ENCODE data around the gene DHFR2.
A peak's percentile ranks its signal among the peaks of the same experiment; 100 is the strongest.

The DHFR2 gene

DNA sequence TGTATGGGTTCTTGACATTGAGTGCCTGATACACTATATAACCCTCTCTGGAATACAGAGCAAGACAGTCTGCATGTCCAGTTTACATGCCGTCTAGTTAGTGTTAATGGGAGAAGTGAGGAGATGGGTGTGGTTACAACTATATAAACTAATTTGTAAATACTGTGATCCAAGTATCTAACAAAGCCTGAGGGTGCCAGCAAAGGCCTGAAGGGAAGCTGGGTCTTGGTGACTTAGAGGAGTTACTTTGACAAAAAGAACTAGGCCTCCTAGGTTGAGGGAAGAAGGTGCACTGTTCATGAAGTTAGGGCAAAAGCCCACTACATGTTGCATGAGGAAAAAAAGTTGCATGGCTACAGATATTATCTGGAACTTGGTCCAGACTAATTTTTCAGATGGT is 2.4 kb upstream of the DHFR2 start (continued):
- TF ChIP-seq, protein P1, sequence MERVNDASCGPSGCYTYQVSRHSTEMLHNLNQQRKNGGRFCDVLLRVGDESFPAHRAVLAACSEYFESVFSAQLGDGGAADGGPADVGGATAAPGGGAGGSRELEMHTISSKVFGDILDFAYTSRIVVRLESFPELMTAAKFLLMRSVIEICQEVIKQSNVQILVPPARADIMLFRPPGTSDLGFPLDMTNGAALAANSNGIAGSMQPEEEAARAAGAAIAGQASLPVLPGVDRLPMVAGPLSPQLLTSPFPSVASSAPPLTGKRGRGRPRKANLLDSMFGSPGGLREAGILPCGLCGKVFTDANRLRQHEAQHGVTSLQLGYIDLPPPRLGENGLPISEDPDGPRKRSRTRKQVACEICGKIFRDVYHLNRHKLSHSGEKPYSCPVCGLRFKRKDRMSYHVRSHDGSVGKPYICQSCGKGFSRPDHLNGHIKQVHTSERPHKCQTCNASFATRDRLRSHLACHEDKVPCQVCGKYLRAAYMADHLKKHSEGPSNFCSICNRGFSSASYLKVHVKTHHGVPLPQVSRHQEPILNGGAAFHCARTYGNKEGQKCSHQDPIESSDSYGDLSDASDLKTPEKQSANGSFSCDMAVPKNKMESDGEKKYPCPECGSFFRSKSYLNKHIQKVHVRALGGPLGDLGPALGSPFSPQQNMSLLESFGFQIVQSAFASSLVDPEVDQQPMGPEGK (CRISPR knock-in tag; IDR thresholded peaks at IDR 0.05; ENCODE audit: borderline replicate concordance) = no peak
- no peak for TF ChIP-seq ZNF565 (CRISPR knock-in tag; conservative IDR thresholded peaks at IDR 0.05; ENCODE audit: low read depth)

DNA sequence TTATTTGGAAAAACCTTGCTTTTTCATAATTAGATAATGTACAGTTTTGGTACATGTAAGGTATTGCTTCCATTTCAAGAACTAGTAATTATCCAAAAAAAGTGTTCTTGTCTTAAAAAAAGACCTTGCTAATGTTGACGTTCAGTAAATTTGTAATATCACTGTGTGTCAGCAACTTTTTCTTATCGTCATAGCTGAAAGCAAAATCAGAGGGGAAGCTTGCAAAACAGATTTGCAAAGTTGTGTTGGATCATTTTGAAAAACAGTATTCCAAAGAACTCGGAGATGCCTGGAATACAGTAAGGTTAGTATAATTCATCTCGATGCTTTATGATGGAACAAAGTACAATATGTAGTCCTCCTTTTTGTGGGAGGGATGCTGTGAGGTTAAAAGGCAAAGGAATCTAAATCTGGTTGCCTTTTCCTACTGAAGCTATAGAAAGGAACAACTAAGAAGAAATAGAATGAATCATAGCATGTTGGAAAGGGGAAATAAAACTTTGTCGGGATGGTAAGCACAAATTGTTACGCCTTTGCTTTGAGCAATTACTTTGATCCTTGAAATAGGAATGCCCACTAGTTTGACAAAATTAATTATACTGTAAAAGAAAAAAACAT is 1.6 kb upstream of the DHFR2 start:
- TF ChIP-seq CSDC2 (CRISPR knock-in tag; IDR thresholded peaks at IDR 0.05) = no peak
- TF ChIP-seq TOX (CRISPR knock-in tag; IDR thresholded peaks at IDR 0.05; ENCODE audit: borderline replicate concordance) = no peak
- TF ChIP-seq, protein P2, sequence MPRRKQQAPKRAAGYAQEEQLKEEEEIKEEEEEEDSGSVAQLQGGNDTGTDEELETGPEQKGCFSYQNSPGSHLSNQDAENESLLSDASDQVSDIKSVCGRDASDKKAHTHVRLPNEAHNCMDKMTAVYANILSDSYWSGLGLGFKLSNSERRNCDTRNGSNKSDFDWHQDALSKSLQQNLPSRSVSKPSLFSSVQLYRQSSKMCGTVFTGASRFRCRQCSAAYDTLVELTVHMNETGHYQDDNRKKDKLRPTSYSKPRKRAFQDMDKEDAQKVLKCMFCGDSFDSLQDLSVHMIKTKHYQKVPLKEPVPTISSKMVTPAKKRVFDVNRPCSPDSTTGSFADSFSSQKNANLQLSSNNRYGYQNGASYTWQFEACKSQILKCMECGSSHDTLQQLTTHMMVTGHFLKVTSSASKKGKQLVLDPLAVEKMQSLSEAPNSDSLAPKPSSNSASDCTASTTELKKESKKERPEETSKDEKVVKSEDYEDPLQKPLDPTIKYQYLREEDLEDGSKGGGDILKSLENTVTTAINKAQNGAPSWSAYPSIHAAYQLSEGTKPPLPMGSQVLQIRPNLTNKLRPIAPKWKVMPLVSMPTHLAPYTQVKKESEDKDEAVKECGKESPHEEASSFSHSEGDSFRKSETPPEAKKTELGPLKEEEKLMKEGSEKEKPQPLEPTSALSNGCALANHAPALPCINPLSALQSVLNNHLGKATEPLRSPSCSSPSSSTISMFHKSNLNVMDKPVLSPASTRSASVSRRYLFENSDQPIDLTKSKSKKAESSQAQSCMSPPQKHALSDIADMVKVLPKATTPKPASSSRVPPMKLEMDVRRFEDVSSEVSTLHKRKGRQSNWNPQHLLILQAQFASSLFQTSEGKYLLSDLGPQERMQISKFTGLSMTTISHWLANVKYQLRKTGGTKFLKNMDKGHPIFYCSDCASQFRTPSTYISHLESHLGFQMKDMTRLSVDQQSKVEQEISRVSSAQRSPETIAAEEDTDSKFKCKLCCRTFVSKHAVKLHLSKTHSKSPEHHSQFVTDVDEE (CRISPR knock-in tag; IDR thresholded peaks at IDR 0.05) = no peak
- TF ChIP-seq TCF4 (CRISPR knock-in tag; IDR thresholded peaks at IDR 0.05; ENCODE audit: borderline replicate concordance) = no peak
- no peak for TF ChIP-seq ZNF565 (CRISPR knock-in tag; conservative IDR thresholded peaks at IDR 0.05; ENCODE audit: low read depth)
- no peak for TF ChIP-seq POU6F1 (CRISPR knock-in tag; IDR thresholded peaks at IDR 0.05; ENCODE audit: borderline replicate concordance, low read depth)
- no peak for TF ChIP-seq PPARA (CRISPR knock-in tag; IDR thresholded peaks at IDR 0.05; ENCODE audit: borderline replicate concordance)
- TF ChIP-seq ZFP3 (CRISPR knock-in tag; IDR thresholded peaks at IDR 0.05) = no peak
- no peak for TF ChIP-seq GLIS3 (CRISPR knock-in tag; IDR thresholded peaks at IDR 0.05)
- TF ChIP-seq ZNF8 (CRISPR knock-in tag; IDR thresholded peaks at IDR 0.05) = no peak
- TF ChIP-seq ZNF70 (CRISPR knock-in tag; IDR thresholded peaks at IDR 0.05) = no peak
- no peak for TF ChIP-seq ZFP30 (CRISPR knock-in tag; IDR thresholded peaks at IDR 0.05)
- TF ChIP-seq ZC3H10 (CRISPR knock-in tag; IDR thresholded peaks at IDR 0.05) = no peak
- no peak for TF ChIP-seq BACH2 (CRISPR knock-in tag; IDR thresholded peaks at IDR 0.05; ENCODE audit: borderline replicate concordance)
- TF ChIP-seq ESRRG (CRISPR knock-in tag; IDR thresholded peaks at IDR 0.05) = no peak
- no peak for ATAC-seq

DNA sequence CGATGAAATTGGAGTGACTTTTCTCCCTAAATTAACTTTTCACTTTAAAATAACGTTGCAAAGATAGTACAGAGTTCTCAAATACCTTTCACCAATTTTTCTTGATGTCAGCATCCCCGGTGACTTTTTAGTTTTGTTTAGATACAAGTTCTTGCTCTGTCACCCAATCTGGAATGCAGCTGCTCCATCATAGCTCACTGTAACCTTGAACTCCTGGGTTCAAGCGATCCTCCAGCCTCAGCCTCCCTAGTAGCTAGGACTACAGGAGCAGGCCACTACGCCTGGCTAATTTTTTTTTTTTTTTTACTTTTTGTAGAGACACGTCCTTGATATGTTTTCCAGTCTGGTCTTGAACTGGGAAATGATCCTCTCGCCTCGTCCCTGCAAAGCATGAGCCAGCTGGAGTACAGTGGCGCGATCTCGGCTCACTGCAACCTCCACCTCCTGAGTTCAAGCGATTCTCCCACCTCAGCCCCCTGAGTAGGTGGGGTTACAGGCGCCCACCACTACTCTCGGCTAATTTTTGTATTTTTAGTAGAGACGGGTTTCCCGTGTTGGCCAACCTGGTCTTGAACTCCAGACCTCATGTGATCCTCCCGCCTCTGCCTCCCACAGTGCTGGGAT is 892 bp upstream of the DHFR2 start:
- TF ChIP-seq OSR1 (CRISPR knock-in tag; IDR thresholded peaks at IDR 0.05) (no peak), CREB5 (CRISPR knock-in tag; IDR thresholded peaks at IDR 0.05; ENCODE audit: low read depth) (no peak), TOX (CRISPR knock-in tag; IDR thresholded peaks at IDR 0.05; ENCODE audit: borderline replicate concordance) (no peak), ZFP30 (CRISPR knock-in tag; IDR thresholded peaks at IDR 0.05) (no peak), ZC3H10 (CRISPR knock-in tag; IDR thresholded peaks at IDR 0.05) (no peak), POU6F1 (CRISPR knock-in tag; IDR thresholded peaks at IDR 0.05; ENCODE audit: borderline replicate concordance, low read depth) (no peak), ARNTL (CRISPR knock-in tag; IDR thresholded peaks at IDR 0.05; ENCODE audit: borderline replicate concordance, low read depth) (no peak), ZNF565 (CRISPR knock-in tag; conservative IDR thresholded peaks at IDR 0.05; ENCODE audit: low read depth) (no peak), CSDC2 (CRISPR knock-in tag; IDR thresholded peaks at IDR 0.05) (no peak), PPARA (CRISPR knock-in tag; IDR thresholded peaks at IDR 0.05; ENCODE audit: borderline replicate concordance) (no peak), ZFP3 (CRISPR knock-in tag; IDR thresholded peaks at IDR 0.05) (no peak), ISL1 (CRISPR knock-in tag; IDR thresholded peaks at IDR 0.05) (no peak), ZNF70 (CRISPR knock-in tag; IDR thresholded peaks at IDR 0.05) (no peak), ESRRG (CRISPR knock-in tag; IDR thresholded peaks at IDR 0.05) (no peak)
- TF ChIP-seq, protein P1 (CRISPR knock-in tag; IDR thresholded peaks at IDR 0.05; ENCODE audit: borderline replicate concordance) = no peak
- ATAC-seq = peak; percentile 11; the same call in 2 of the 3 replicates
